ENCODE measurements around the gene NKX2-4. TPM values are rescaled to one million over a fixed set of nuclear protein-coding genes. Genes with fewer than 3 reads are reported as not detected.

NKX2-4 gene
- total and polyA plus RNA-seq, 2 of the 4 experiments (the other 2 are of a cell fraction): not detected

DNA sequence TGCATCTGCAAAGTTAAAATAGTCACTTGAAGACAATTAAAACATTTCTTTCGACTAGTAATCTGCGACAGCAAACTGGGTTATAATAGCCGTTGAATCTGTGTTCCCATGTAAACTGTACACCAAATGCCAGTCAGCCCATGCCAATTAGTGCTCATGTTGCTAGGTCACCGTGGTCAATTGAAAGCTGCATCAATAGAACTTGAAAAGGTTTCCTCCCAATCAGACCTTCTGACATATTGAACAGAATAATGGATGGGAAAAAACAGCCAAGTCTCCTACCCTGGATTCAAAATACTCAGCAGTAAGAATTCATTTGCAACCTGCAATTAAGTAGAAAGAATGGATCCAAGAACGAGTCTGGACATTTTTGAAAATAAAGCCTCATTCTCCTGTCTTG is 11.2 kb downstream of the NKX2-4 start:
- Histone ChIP-seq H3K36me3 (ENCODE audit: control insufficient read depth, insufficient read depth, low read length) (peaks cover 12% of the 10 kb centered on the region), H3K4me2 (ENCODE audit: low read depth, low read length) (no peak overlapping the region), H3K4me1 (ENCODE audit: control insufficient read depth, insufficient read depth, low read length) (peaks cover 2% of the 10 kb centered on the region; the same call in 1 of the 2 replicates), H3K18ac (ENCODE audit: low read depth, low read length) (no peak overlapping the region), H2BK5ac (ENCODE audit: low read depth, low read length, poor library complexity, severe bottlenecking) (no peak overlapping the region), H4K8ac (ENCODE audit: low read depth in 2 of 2, low read length in 2 of 2) (no peak overlapping the region), H3K9me1 (ENCODE audit: insufficient read depth, low read length) (no peaks in the 10 kb centered on the region), H4K20me1 (ENCODE audit: insufficient read depth, low read length) (no peaks in the 10 kb centered on the region), H3K14ac (replicated peaks; ENCODE audit: low read depth, low read length) (no peak overlapping the region), H3K4me3 (ENCODE audit: insufficient read depth, low read depth, low read length) (no peak overlapping the region), H4K5ac (ENCODE audit: low read depth, low read length) (no peak overlapping the region), H3K9me3 (ENCODE audit: control insufficient read depth, insufficient read depth, low read length) (no peaks in the 10 kb centered on the region), H2BK15ac (ENCODE audit: low read depth, low read length) (no peak overlapping the region), H2AK5ac (ENCODE audit: low read depth, low read length) (no peak overlapping the region), H2AFZ (replicated peaks; ENCODE audit: low read length, poor library complexity) (no peak overlapping the region), H2AK9ac (replicated peaks; ENCODE audit: low read depth, low read length, poor library complexity) (no peak overlapping the region), H2BK20ac (ENCODE audit: low read depth, low read length) (no peak overlapping the region), H3K4ac (ENCODE audit: low read depth, low read length) (no peak overlapping the region), H3K27ac (ENCODE audit: insufficient read depth, low read length) (no peak overlapping the region), H3K9ac (ENCODE audit: low read depth, low read length) (no peak overlapping the region), H3K27me3 (ENCODE audit: control insufficient read depth, insufficient read depth, low read length) (peaks cover 3% of the 10 kb centered on the region), H2BK120ac (ENCODE audit: low read depth, low read length) (no peak overlapping the region), H3K56ac (ENCODE audit: extremely low read depth, insufficient read depth, low read length) (no peak overlapping the region), H3K79me1 (ENCODE audit: low read depth in 1 of 2, low read length in 2 of 2) (peaks cover 0 to 5% of the 10 kb centered on the region in 2 experiments; a peak in 2 of 4 replicates), H4K91ac (ENCODE audit: insufficient read depth, low read depth, low read length) (no peak overlapping the region), H3K23ac (ENCODE audit: low read depth, low read length) (no peak overlapping the region)
- ATAC-seq (ENCODE audit: low read depth) (no peak), DNase-seq (no peak)
- ChIA-PET POLR2A (ENCODE audit: unreplicated experiment) (no interaction called here), CTCF (no interaction called here)
- dilution Hi-C loops (cut with HindIII; ENCODE audit: low sequenced_read_pairs, unreplicated experiment) (no loop called here), in situ Hi-C loops (cut with MboI; ENCODE audit: low sequenced_read_pairs) (no loop called here), intact Hi-C loops (cut with micrococcal nuclease) (loop anchor here (5.0 kb wide), 1 partner anchor 84 kb away; the partner anchor contains the start of gene XRN2)
- TF ChIP-seq FOS (IDR thresholded peaks at IDR 0.05; ENCODE audit: low read depth, low read length) (no peak), BHLHE40 (IDR thresholded peaks at IDR 0.05; ENCODE audit: low read depth, low read length) (no peak), RCOR1 (IDR thresholded peaks at IDR 0.05; ENCODE audit: insufficient replicate concordance, low read length) (no peak), MAZ (IDR thresholded peaks at IDR 0.05; ENCODE audit: borderline replicate concordance, low read depth, low read length) (no peak), RAD21 (IDR thresholded peaks at IDR 0.05; ENCODE audit: low read length) (no peak), RFX5 (IDR thresholded peaks at IDR 0.05; ENCODE audit: low read depth, low read length) (no peak), CEBPB (IDR thresholded peaks at IDR 0.05; ENCODE audit: low read depth, low read length) (no peak), MAFK (IDR thresholded peaks at IDR 0.05; ENCODE audit: low read depth, low read length) (no peak), CHD1 (IDR thresholded peaks at IDR 0.05; ENCODE audit: low read depth, low read length) (no peak), NFE2L2 (IDR thresholded peaks at IDR 0.05; ENCODE audit: low read depth, low read length) (no peak), SMC3 (IDR thresholded peaks at IDR 0.05; ENCODE audit: low read depth, low read length) (no peak), POLR2A (IDR thresholded peaks at IDR 0.05; ENCODE audit: low read depth, low read length) (no peak), MXI1 (IDR thresholded peaks at IDR 0.05; ENCODE audit: borderline replicate concordance, low read depth, low read length) (no peak)
- TF ChIP-seq, protein P1, sequence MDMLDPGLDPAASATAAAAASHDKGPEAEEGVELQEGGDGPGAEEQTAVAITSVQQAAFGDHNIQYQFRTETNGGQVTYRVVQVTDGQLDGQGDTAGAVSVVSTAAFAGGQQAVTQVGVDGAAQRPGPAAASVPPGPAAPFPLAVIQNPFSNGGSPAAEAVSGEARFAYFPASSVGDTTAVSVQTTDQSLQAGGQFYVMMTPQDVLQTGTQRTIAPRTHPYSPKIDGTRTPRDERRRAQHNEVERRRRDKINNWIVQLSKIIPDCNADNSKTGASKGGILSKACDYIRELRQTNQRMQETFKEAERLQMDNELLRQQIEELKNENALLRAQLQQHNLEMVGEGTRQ (IDR thresholded peaks at IDR 0.05; ENCODE audit: low read depth, low read length): no peak
- TF ChIP-seq, protein P2, sequence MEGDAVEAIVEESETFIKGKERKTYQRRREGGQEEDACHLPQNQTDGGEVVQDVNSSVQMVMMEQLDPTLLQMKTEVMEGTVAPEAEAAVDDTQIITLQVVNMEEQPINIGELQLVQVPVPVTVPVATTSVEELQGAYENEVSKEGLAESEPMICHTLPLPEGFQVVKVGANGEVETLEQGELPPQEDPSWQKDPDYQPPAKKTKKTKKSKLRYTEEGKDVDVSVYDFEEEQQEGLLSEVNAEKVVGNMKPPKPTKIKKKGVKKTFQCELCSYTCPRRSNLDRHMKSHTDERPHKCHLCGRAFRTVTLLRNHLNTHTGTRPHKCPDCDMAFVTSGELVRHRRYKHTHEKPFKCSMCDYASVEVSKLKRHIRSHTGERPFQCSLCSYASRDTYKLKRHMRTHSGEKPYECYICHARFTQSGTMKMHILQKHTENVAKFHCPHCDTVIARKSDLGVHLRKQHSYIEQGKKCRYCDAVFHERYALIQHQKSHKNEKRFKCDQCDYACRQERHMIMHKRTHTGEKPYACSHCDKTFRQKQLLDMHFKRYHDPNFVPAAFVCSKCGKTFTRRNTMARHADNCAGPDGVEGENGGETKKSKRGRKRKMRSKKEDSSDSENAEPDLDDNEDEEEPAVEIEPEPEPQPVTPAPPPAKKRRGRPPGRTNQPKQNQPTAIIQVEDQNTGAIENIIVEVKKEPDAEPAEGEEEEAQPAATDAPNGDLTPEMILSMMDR (conservative IDR thresholded peaks at IDR 0.05; ENCODE audit: low read depth, low read length): no peak
- TF ChIP-seq, protein P3, sequence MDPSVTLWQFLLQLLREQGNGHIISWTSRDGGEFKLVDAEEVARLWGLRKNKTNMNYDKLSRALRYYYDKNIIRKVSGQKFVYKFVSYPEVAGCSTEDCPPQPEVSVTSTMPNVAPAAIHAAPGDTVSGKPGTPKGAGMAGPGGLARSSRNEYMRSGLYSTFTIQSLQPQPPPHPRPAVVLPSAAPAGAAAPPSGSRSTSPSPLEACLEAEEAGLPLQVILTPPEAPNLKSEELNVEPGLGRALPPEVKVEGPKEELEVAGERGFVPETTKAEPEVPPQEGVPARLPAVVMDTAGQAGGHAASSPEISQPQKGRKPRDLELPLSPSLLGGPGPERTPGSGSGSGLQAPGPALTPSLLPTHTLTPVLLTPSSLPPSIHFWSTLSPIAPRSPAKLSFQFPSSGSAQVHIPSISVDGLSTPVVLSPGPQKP (IDR thresholded peaks at IDR 0.05; ENCODE audit: borderline replicate concordance, low read depth, low read length): no peak
- no TSS peak for BruUV-seq (replicated peaks)
- WGBS, 2 experiments (ENCODE audit: extremely low coverage in 2 of 2, insufficient read length in 1 of 2): 89% methylated on average over 3 of the region's 5 CpGs; no CpG with 5 or more reads in 1 of the 2 experiments

Measured in IMR-90 (cell line).